PC-9 (cell line): ENCODE data around the gene KRT80.

Source experiments
- CTCF ChIP-seq: fragments of 200-600 bp; sonication (generic); conservative IDR thresholded peaks from 2 replicates; pipeline ENCODE4 v1.6.1; 2017; ENCODE audit warnings: mixed run types, antibody characterized with exemption, mild to moderate bottlenecking, moderate library complexity
- EZH2 ChIP-seq: fragments of 200-600 bp; sonication (generic); IDR thresholded peaks from 2 replicates; pipeline ENCODE4 v1.8.0; 2017; ENCODE audit warnings: antibody characterized with exemption, low read depth

- TF ChIP-seq CTCF (no peak), EZH2 (no peak)
These were observed 31.6 kb downstream of the KRT80 start for GRCh38 chr12:52160200-52160599.
